LNCAP (cell line): ENCODE results near the gene NEURL2.

ENCODE experiments used
- CTCF ChIP-seq: fragments of 450-650 bp; IDR thresholded peaks from 2 replicates; pipeline ENCODE4 v1.5.1; 2017; ENCODE audit warnings: mild to moderate bottlenecking

The NEURL2 gene

GRCh38 chr20:45890077-45890984 is 677 bp downstream of the NEURL2 start:
- TF ChIP-seq CTCF: no peak

DNA sequence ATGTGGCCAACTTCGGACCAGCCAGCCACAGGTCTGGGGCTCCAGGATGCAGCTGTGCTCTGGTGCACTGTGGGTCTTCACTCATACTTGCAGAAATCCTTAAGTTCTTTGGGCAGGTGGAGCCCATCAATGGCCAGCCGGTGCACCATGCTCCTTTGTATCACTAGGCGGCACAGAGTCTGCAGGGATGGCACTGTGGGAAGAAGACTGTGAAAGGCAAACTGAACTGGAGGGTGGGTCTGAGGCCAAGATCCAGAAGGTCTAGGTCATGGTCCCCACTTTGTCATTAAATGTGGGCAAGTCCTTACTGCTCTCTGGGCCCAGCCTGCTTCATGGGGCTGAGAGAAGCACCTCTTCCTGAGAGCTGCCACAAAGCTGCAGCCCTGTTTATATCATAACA is 2.3 kb downstream of the NEURL2 start:
- TF ChIP-seq CTCF: no peak

- no peak for TF ChIP-seq CTCF
Observed at GRCh38 chr20:45887346-45887715, 3.7 kb downstream of the NEURL2 start, which contains the start of gene SPATA25. TSS of gene SPATA25 (minus strand) at chr20:45887622. CDS start at chr20:45887590, 32 bp downstream.

DNA sequence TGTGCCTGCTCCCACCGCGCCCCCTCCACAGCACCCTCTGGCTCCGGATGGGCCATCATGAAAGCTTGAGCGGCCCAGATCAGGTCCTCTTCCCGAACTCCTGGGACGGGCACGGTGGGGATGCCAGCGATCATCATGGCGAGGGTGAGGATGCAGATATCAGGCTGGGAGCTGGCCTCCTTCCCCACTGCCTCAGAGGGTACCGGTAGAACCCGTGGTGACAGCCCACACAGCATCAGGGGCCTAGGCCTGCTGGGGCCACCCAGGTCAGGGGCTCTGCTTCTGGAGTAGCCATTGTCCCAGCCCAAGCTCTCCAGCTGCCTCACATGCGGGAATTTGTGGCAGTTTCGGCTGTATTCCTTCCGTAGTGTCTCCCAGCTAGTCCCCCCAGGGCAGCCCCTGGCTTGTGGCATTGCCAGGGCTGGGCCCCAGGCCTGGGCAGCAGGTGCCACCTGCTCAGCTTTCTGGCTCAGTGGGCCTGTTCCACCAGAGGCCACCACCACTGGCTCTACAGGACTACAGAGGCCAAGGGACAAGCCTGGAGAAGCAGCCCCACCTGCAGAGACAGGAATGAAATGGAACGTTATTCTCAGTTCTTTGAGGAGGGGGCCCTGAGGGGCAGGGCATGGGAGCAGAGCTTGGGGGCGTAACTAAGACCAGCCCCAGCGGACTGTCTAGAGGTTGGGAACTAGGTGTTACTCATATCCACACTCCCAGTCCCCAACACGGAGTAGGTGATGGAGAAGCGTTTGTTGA is 4.2 kb downstream of the NEURL2 start:
- no peak for TF ChIP-seq CTCF

- TF ChIP-seq CTCF: no peak
Observed at GRCh38 chr20:45883100-45883469, 7.9 kb downstream of the NEURL2 start.

GRCh38 chr20:45882469-45883099 is 8.4 kb downstream of the NEURL2 start:
- no peak for TF ChIP-seq CTCF

DNA sequence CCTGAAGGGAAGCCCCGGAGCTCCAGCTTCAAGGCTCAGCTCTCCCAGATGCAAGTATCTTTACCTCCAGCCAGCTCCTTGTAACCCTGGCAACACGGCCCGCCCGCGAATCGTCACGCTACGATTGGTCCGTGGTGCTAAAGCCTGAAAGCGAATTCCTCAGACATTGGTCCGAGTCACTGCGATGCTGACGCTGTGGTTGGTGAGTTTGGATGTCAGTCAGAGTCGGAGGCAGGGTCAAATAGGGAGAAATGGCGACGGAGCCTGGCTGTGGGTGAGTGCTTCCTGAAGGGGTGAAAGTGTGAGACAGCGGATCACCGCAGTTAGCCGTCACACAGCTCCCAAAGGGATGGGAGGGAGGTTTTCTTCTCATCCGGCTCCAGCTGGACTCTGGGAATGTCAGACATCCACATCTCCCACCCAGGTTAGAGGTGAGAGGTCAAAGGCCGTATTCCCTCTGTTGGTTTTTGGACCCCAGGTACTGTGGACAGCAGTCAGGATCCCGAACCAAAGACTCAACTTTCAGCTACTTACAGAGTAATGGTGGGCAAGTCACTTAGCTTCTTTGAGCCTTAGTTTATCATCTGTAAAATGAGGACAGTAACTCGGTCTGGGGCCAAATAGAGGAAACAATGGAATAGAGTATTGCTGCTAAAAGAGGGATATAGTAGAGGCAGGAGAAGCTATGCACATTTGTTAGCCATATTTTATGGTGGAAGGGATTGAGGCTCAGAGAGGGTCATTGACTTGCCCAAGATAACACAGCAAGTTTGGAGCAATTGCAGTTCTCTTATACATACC is 9.8 kb downstream of the NEURL2 start, which contains the start of gene ZSWIM1:
Gene ZSWIM1, plus strand, starts transcription at position 240 of the 801 bp plus-strand sequence. CDS start 1,366 bp downstream, outside the sequence.
- no peak for TF ChIP-seq CTCF
